IMR-90 (cell line): ENCODE measurements around the gene ADGRL1. TPM values are rescaled to one million over a fixed set of nuclear protein-coding genes. Genes with fewer than 3 reads are reported as not detected.

Experiments
- ATAC-seq: fragments of 200-7000 bp; cut with Tn5 transposase; 2 replicates; pipeline ENCODE4 v1.9.1; 2020; ENCODE audit warnings: low read depth, mild to moderate bottlenecking, moderate library complexity
- BruUV-seq: library from RNA; stranded (reverse); fragments of 400-500 nt; replicated peaks from 2 replicates; lab custom pipeline; 2021; lab: Mats Ljungman, UMichigan
- CTCF ChIA-PET: fragments of 300-600 bp; formaldehyde crosslinking; extraction: SDS; loops from one replicate; lab custom pipeline; 2021; ENCODE audit warnings: antibody characterized with exemption; lab: Yijun Ruan, JAX
- POLR2A ChIA-PET: fragments of 300-600 bp; sonication (Branson Sonifier 250); formaldehyde crosslinking; loops from one replicate; lab custom pipeline; 2022; ENCODE audit warnings: antibody characterized with exemption; ENCODE audit not compliant: unreplicated experiment; lab: Charles Lee
- DNase-seq: peaks from one replicate; pipeline ENCODE4 v3.0.0; 2013
- H2AFZ ChIP-seq: replicated peaks from 2 replicates; pipeline ENCODE3; 2013; ENCODE audit warnings: low read length, mild to moderate bottlenecking; ENCODE audit not compliant: poor library complexity
- H2AK5ac ChIP-seq: 2 replicates; pipeline ENCODE4 v1.6.1; 2013; ENCODE audit warnings: low read depth, low read length, inconsistent platforms
- H2AK9ac ChIP-seq: replicated peaks from 2 replicates; pipeline ENCODE3; 2013; ENCODE audit warnings: mild to moderate bottlenecking, low read depth, low read length, moderate library complexity; ENCODE audit not compliant: poor library complexity
- H2BK120ac ChIP-seq: 2 replicates; pipeline ENCODE4 v1.6.1; 2013; ENCODE audit warnings: low read depth, low read length, inconsistent platforms
- H2BK15ac ChIP-seq: 3 replicates; pipeline ENCODE4 v1.6.1; 2013; ENCODE audit warnings: low read depth, low read length, inconsistent platforms
- H2BK20ac ChIP-seq: 2 replicates; pipeline ENCODE4 v1.6.1; 2013; ENCODE audit warnings: low read depth, mild to moderate bottlenecking, inconsistent platforms, low read length, moderate library complexity
- H2BK5ac ChIP-seq: 2 replicates; pipeline ENCODE4 v1.6.1; 2013; ENCODE audit warnings: mild to moderate bottlenecking, low read depth, low read length, inconsistent platforms; ENCODE audit not compliant: poor library complexity, severe bottlenecking
- H3K14ac ChIP-seq: replicated peaks from 2 replicates; pipeline ENCODE4 v1.6.1; 2013; ENCODE audit warnings: low read depth, low read length, inconsistent platforms
- H3K18ac ChIP-seq: 2 replicates; pipeline ENCODE4 v1.6.1; 2013; ENCODE audit warnings: low read depth, low read length, control low read depth
- H3K23ac ChIP-seq: 2 replicates; pipeline ENCODE4 v1.6.1; 2013; ENCODE audit warnings: low read depth, low read length, inconsistent platforms
- H3K27ac ChIP-seq: 2 replicates; pipeline ENCODE4 v1.5.1; 2013; ENCODE audit warnings: mild to moderate bottlenecking, control low read depth, low read length; ENCODE audit not compliant: insufficient read depth
- H3K27me3 ChIP-seq: 2 replicates; pipeline ENCODE4 v1.6.1; 2013; ENCODE audit warnings: low read length; ENCODE audit not compliant: control insufficient read depth, insufficient read depth
- H3K36me3 ChIP-seq: 2 replicates; pipeline ENCODE4 v1.6.1; 2013; ENCODE audit warnings: low read length, mixed read lengths; ENCODE audit not compliant: control insufficient read depth, insufficient read depth
- H3K4ac ChIP-seq: 2 replicates; pipeline ENCODE4 v1.6.1; 2013; ENCODE audit warnings: low read depth, low read length, inconsistent platforms
- H3K4me1 ChIP-seq: 2 replicates; pipeline ENCODE4 v1.6.1; 2013; ENCODE audit warnings: low read length, mixed read lengths; ENCODE audit not compliant: control insufficient read depth, insufficient read depth
- H3K4me2 ChIP-seq: 2 replicates; pipeline ENCODE4 v1.6.1; 2013; ENCODE audit warnings: low read depth, mild to moderate bottlenecking, control low read depth, low read length, moderate library complexity
- H3K4me3 ChIP-seq: 2 replicates; pipeline ENCODE4 v1.5.1; 2013; ENCODE audit warnings: low read depth, mild to moderate bottlenecking, control low read depth, low read length, moderate library complexity; ENCODE audit not compliant: insufficient read depth
- H3K56ac ChIP-seq: 2 replicates; pipeline ENCODE4 v1.6.1; 2013; ENCODE audit warnings: low read length, inconsistent platforms; ENCODE audit not compliant: insufficient read depth; ENCODE audit errors: extremely low read depth
- H3K79me1 ChIP-seq, 2 experiments: 2 replicates each; pipeline ENCODE4 v1.6.1; 2013; ENCODE audit warnings: low read length in 2 of 2, inconsistent platforms in 1 of 2, low read depth in 1 of 2
- H3K9ac ChIP-seq: 2 replicates; pipeline ENCODE4 v1.6.1; 2013; ENCODE audit warnings: low read depth, low read length, control low read depth
- H3K9me1 ChIP-seq: 2 replicates; pipeline ENCODE4 v1.6.1; 2013; ENCODE audit warnings: low read length, inconsistent platforms; ENCODE audit not compliant: insufficient read depth
- H3K9me3 ChIP-seq: 2 replicates; pipeline ENCODE4 v1.6.1; 2013; ENCODE audit warnings: low read length; ENCODE audit not compliant: control insufficient read depth, insufficient read depth
- H4K20me1 ChIP-seq: 2 replicates; pipeline ENCODE4 v1.6.1; 2013; ENCODE audit warnings: low read length, inconsistent platforms; ENCODE audit not compliant: insufficient read depth
- H4K5ac ChIP-seq: 2 replicates; pipeline ENCODE4 v1.6.1; 2013; ENCODE audit warnings: mild to moderate bottlenecking, low read depth, low read length, control low read depth
- H4K8ac ChIP-seq, 2 experiments: 2 replicates each; pipeline ENCODE4 v1.6.1; 2013; ENCODE audit warnings: low read depth in 2 of 2, low read length in 2 of 2, control low read depth in 1 of 2, inconsistent platforms in 1 of 2
- H4K91ac ChIP-seq: 2 replicates; pipeline ENCODE4 v1.6.1; 2013; ENCODE audit warnings: low read depth, low read length, inconsistent platforms; ENCODE audit not compliant: insufficient read depth
- BHLHE40 ChIP-seq: fragments of 150-350 bp; IDR thresholded peaks from 2 replicates; pipeline ENCODE4 v1.6.1; 2016; ENCODE audit warnings: mild to moderate bottlenecking, low read depth, low read length
- CEBPB ChIP-seq: IDR thresholded peaks from 2 replicates; pipeline ENCODE4 v1.6.1; 2012; ENCODE audit warnings: low read depth, low read length, improper control_type of control experiment
- CHD1 ChIP-seq: IDR thresholded peaks from 2 replicates; pipeline ENCODE4 v1.6.1; 2012; ENCODE audit warnings: low read depth, low read length, improper control_type of control experiment
- FOS ChIP-seq: fragments of 150-350 bp; IDR thresholded peaks from 2 replicates; pipeline ENCODE4 v1.6.1; 2016; ENCODE audit warnings: low read depth, low read length
- MAFK ChIP-seq: IDR thresholded peaks from 2 replicates; pipeline ENCODE4 v1.6.1; 2012; ENCODE audit warnings: low read depth, low read length, improper control_type of control experiment
- MAZ ChIP-seq: IDR thresholded peaks from 2 replicates; pipeline ENCODE4 v1.6.1; 2012; ENCODE audit warnings: low read depth, mild to moderate bottlenecking, low read length, improper control_type of control experiment, moderate library complexity, borderline replicate concordance
- MXI1 ChIP-seq: IDR thresholded peaks from 2 replicates; pipeline ENCODE4 v1.6.1; 2012; ENCODE audit warnings: low read depth, mild to moderate bottlenecking, low read length, moderate library complexity, borderline replicate concordance
- NFE2L2 ChIP-seq: fragments of 150-350 bp; IDR thresholded peaks from 2 replicates; pipeline ENCODE4 v1.6.1; 2016; ENCODE audit warnings: low read depth, mild to moderate bottlenecking, low read length
- RAD21 ChIP-seq: IDR thresholded peaks from 2 replicates; pipeline ENCODE4 v1.6.1; 2012; ENCODE audit warnings: low read length, improper control_type of control experiment
- RCOR1 ChIP-seq: IDR thresholded peaks from 2 replicates; pipeline ENCODE4 v1.6.1; 2012; ENCODE audit warnings: mild to moderate bottlenecking, low read length, improper control_type of control experiment; ENCODE audit not compliant: insufficient replicate concordance
- RFX5 ChIP-seq: IDR thresholded peaks from 2 replicates; pipeline ENCODE4 v1.8.0; 2012; ENCODE audit warnings: low read depth, mild to moderate bottlenecking, low read length, moderate library complexity
- SMC3 ChIP-seq: fragments of 150-350 bp; IDR thresholded peaks from 2 replicates; pipeline ENCODE4 v1.6.1; 2016; ENCODE audit warnings: low read depth, mild to moderate bottlenecking, antibody characterized with exemption, low read length, moderate library complexity
- WGBS, 2 experiments: methylation state at CpG; one replicate each; pipeline versions ENCODE4 v1.1.5 to v1.1.7; 2013; ENCODE audit warnings: missing lambda C conversion rate in 2 of 2; ENCODE audit not compliant: insufficient read length in 1 of 2; ENCODE audit errors: extremely low coverage in 2 of 2; 5-methylcytosine and 5-hydroxymethylcytosine counted together
- dilution Hi-C: fragments of 300-500 bp; cut with HindIII; formaldehyde crosslinking; loops from one replicate; pipeline ENCODE4 v1.14.3; 2018; ENCODE audit warnings: low sequenced_read_pairs; ENCODE audit not compliant: unreplicated experiment
- in situ Hi-C: fragments of 300-500 bp; cut with MboI; formaldehyde crosslinking; loops from 3 replicates; pipeline ENCODE4 v1.14.3; 2019; ENCODE audit warnings: low sequenced_read_pairs, inconsistent platforms, mixed read lengths
- intact Hi-C: fragments of 100-400 bp; cut with micrococcal nuclease; formaldehyde crosslinking; loops from 2 replicates; pipeline ENCODE4 v1.10.0; 2022
- polyA plus RNA-seq, 3 experiments: library from polyadenylated mRNA; depleted of rRNA; stranded (reverse); fragments of >200 nt; gene quantifications; 2 replicates each; pipeline ENCODE4 v1.2.3, GENCODE V29; 2012; ENCODE audit warnings: low replicate concordance in 1 of 3
- total RNA-seq: library from RNA; depleted of rRNA; stranded (reverse); fragments of >200 nt; gene quantifications from 2 replicates; pipeline ENCODE4 v1.2.3, GENCODE V29; 2012
- TF ChIP-seq, protein P1 (sequence below): fragments of 150-350 bp; IDR thresholded peaks from 2 replicates; pipeline ENCODE4 v1.6.1; 2016; ENCODE audit warnings: low read depth, mild to moderate bottlenecking, low read length, moderate library complexity, borderline replicate concordance
- TF ChIP-seq, protein P2 (sequence below): fragments of 150-350 bp; IDR thresholded peaks from 2 replicates; pipeline ENCODE4 v1.6.1; 2017; ENCODE audit warnings: mild to moderate bottlenecking, antibody characterized with exemption, low read length, low read depth

The ADGRL1 gene
- total and polyA plus RNA-seq, 2 of the 4 experiments (the other 2 are of a cell fraction), result 0.72 to 2.2 TPM

GRCh38 chr19:14175351-14175792 lies 30.6 kb downstream of the ADGRL1 start:
- Histone ChIP-seq H2AFZ (no peak overlapping the region), H3K4me2 (no peak overlapping the region), H2BK20ac (no peak overlapping the region), H3K9ac (no peak overlapping the region), H3K18ac (no peak overlapping the region), H3K4ac (no peak overlapping the region), H4K20me1 (no peaks in the 10 kb centered on the region), H3K4me1 (no peaks in the 10 kb centered on the region), H3K36me3 (no peaks in the 10 kb centered on the region), H4K8ac (no peak overlapping the region), H2BK15ac (no peak overlapping the region), H3K14ac (no peak overlapping the region), H3K9me3 (no peaks in the 10 kb centered on the region), H2BK5ac (no peak overlapping the region), H3K23ac (no peak overlapping the region), H3K56ac (no peak overlapping the region), H4K91ac (no peak overlapping the region), H3K27ac (no peak overlapping the region), H3K27me3 (no peaks in the 10 kb centered on the region), H3K4me3 (no peak overlapping the region), H2BK120ac (no peak overlapping the region), H4K5ac (no peak overlapping the region), H3K9me1 (no peaks in the 10 kb centered on the region; the same call in 1 of the 2 replicates), H2AK9ac (no peak overlapping the region), H3K79me1 (no peaks in the 10 kb centered on the region), H2AK5ac (no peak overlapping the region)
- BruUV-seq, result no TSS peak
- TF ChIP-seq RFX5, result no peak
- TF ChIP-seq FOS, result no peak
- no peak for TF ChIP-seq SMC3
- TF ChIP-seq MXI1, result no peak
- no peak for TF ChIP-seq MAZ
- TF ChIP-seq RAD21, result no peak
- TF ChIP-seq CHD1, result no peak
- TF ChIP-seq MAFK, result no peak
- no peak for TF ChIP-seq RCOR1
- TF ChIP-seq, protein P1, sequence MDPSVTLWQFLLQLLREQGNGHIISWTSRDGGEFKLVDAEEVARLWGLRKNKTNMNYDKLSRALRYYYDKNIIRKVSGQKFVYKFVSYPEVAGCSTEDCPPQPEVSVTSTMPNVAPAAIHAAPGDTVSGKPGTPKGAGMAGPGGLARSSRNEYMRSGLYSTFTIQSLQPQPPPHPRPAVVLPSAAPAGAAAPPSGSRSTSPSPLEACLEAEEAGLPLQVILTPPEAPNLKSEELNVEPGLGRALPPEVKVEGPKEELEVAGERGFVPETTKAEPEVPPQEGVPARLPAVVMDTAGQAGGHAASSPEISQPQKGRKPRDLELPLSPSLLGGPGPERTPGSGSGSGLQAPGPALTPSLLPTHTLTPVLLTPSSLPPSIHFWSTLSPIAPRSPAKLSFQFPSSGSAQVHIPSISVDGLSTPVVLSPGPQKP, result no peak
- TF ChIP-seq, protein P2, sequence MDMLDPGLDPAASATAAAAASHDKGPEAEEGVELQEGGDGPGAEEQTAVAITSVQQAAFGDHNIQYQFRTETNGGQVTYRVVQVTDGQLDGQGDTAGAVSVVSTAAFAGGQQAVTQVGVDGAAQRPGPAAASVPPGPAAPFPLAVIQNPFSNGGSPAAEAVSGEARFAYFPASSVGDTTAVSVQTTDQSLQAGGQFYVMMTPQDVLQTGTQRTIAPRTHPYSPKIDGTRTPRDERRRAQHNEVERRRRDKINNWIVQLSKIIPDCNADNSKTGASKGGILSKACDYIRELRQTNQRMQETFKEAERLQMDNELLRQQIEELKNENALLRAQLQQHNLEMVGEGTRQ, result no peak
- no peak for TF ChIP-seq NFE2L2
- no peak for TF ChIP-seq BHLHE40
- no peak for TF ChIP-seq CEBPB
- POLR2A ChIA-PET, result no interaction called here
- intact Hi-C loops (no loop called here), in situ Hi-C loops (no loop called here), dilution Hi-C loops (no loop called here)
- ATAC-seq (no peak), DNase-seq (no peak)
- CTCF ChIA-PET, result no interaction called here
- 93 to 100% methylated on average over 2 to 6 of the region's 6 CpGs for WGBS, 2 experiments
